NB4 (cell line): ENCODE results near the gene KRT7.

Source experiments
- POLR2A ChIP-seq: IDR thresholded peaks from 2 replicates; pipeline ENCODE4 v1.6.1; 2011; ENCODE audit warnings: mild to moderate bottlenecking; ENCODE audit not compliant: insufficient read length; ENCODE audit errors: extremely low read depth
- TF ChIP-seq, protein P1 (sequence below): IDR thresholded peaks from one replicate; pipeline ENCODE4 v1.5.1; 2012; ENCODE audit warnings: low read depth, low read length

- TF ChIP-seq, protein P1, sequence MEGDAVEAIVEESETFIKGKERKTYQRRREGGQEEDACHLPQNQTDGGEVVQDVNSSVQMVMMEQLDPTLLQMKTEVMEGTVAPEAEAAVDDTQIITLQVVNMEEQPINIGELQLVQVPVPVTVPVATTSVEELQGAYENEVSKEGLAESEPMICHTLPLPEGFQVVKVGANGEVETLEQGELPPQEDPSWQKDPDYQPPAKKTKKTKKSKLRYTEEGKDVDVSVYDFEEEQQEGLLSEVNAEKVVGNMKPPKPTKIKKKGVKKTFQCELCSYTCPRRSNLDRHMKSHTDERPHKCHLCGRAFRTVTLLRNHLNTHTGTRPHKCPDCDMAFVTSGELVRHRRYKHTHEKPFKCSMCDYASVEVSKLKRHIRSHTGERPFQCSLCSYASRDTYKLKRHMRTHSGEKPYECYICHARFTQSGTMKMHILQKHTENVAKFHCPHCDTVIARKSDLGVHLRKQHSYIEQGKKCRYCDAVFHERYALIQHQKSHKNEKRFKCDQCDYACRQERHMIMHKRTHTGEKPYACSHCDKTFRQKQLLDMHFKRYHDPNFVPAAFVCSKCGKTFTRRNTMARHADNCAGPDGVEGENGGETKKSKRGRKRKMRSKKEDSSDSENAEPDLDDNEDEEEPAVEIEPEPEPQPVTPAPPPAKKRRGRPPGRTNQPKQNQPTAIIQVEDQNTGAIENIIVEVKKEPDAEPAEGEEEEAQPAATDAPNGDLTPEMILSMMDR: no peak
- no peak for TF ChIP-seq POLR2A
Observed at GRCh38 chr12:52191841-52192791, 40.9 kb upstream of the KRT7 start, which contains the start of gene KRT80.
